Common myeloid progenitor, CD34-positive (primary cell): ENCODE data around the gene CIB4.

ENCODE experiments used
- CTCF ChIA-PET: fragments of 350-600 bp; sonication (Branson Sonifier 250); formaldehyde crosslinking; loops from one replicate; lab custom pipeline; 2021; ENCODE audit warnings: antibody characterized with exemption; lab: Charles Lee
- POLR2A ChIA-PET: fragments of 350-600 bp; sonication (Branson Sonifier 250); formaldehyde crosslinking; loops from one replicate; lab custom pipeline; 2021; ENCODE audit warnings: antibody characterized with exemption; lab: Charles Lee
- DNase-seq, 3 donors: peaks; one replicate each; pipeline versions ENCODE4 v3.0.0 to v3.0.0-alpha.2; 2013
- H3K27ac ChIP-seq, 2 experiments: 1 replicate in 1 of 2; 2 replicates in 1 of 2; pipeline ENCODE4 v1.7.0; 2013; ENCODE audit warnings: inconsistent platforms in 2 of 2, low read length in 2 of 2, mild to moderate bottlenecking in 2 of 2, low read depth in 1 of 2, moderate library complexity in 1 of 2; ENCODE audit not compliant: severe bottlenecking in 2 of 2, insufficient read depth in 1 of 2, poor library complexity in 1 of 2
- H3K27me3 ChIP-seq, 5 experiments: replicated peaks in 2 of 5; 1 replicate in 3 of 5; 2 replicates in 2 of 5; pipeline versions ENCODE4 v1.6.1 to v1.7.0; 2013; ENCODE audit warnings: low read length in 4 of 5, mild to moderate bottlenecking in 2 of 5, moderate library complexity in 2 of 5, inconsistent platforms in 1 of 5; ENCODE audit not compliant: insufficient read depth in 5 of 5, control insufficient read depth in 4 of 5
- H3K36me3 ChIP-seq, 4 experiments: 1 replicate in 2 of 4; 2 replicates in 2 of 4; pipeline versions ENCODE4 v1.6.1 to v1.7.0; 2013; ENCODE audit warnings: low read length in 3 of 4, control low read depth in 1 of 4, mild to moderate bottlenecking in 1 of 4; ENCODE audit not compliant: control insufficient read depth in 4 of 4, insufficient read depth in 4 of 4
- H3K4me1 ChIP-seq, 4 experiments: 1 replicate in 3 of 4; 2 replicates in 1 of 4; pipeline versions ENCODE4 v1.6.1 to v1.7.1; 2013; ENCODE audit warnings: low read length in 3 of 4, mild to moderate bottlenecking in 3 of 4, control low read depth in 1 of 4, inconsistent platforms in 1 of 4, moderate library complexity in 1 of 4; ENCODE audit not compliant: control insufficient read depth in 4 of 4, insufficient read depth in 4 of 4; ENCODE audit errors: control extremely low read depth in 1 of 4
- H3K4me3 ChIP-seq, 7 experiments: 1 replicate in 4 of 7; 2 replicates in 3 of 7; pipeline versions ENCODE4 v1.5.1 to v1.7.0; 2013; ENCODE audit warnings: mild to moderate bottlenecking in 7 of 7, low read length in 6 of 7, moderate library complexity in 6 of 7, inconsistent platforms in 2 of 7, low read depth in 2 of 7, control low read depth in 1 of 7; ENCODE audit not compliant: insufficient read depth in 4 of 7, control insufficient read depth in 1 of 7; ENCODE audit errors: extremely low read depth in 1 of 7
- H3K9me3 ChIP-seq, 5 experiments: 1 replicate in 4 of 5; 2 replicates in 1 of 5; pipeline versions ENCODE4 v1.6.1 to v1.7.1; 2013; ENCODE audit warnings: low read length in 4 of 5, mild to moderate bottlenecking in 2 of 5, inconsistent platforms in 1 of 5, low read depth in 1 of 5, moderate library complexity in 1 of 5; ENCODE audit not compliant: control insufficient read depth in 4 of 5, insufficient read depth in 2 of 5; ENCODE audit errors: control extremely low read depth in 1 of 5
- WGBS: methylation state at CpG from one replicate; pipeline ENCODE4 v1.1.5; 2013; ENCODE audit not compliant: insufficient coverage; 5-methylcytosine and 5-hydroxymethylcytosine counted together

Gene CIB4

DNA sequence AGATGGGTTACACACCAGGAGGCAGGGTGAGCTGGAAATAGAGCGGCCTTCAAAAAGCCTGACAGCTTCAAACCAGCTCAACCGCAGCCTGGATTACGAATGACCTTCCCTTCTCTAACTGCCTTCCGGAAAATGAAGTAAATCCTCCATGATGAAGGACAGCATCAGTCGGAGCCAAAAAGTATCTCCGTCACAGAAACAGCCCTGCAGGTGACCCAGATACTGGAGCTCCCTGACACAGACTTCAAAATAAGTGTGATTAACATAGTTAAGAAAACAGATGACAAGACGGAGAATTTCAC is 10.3 kb upstream of the CIB4 start:
- ChIA-PET CTCF (no interaction called here), POLR2A (interaction anchor here (0.7 kb wide), 1 partner anchor 436 kb away, joined by 3 read pairs; no protein-coding TSS in a partner anchor)
- Histone ChIP-seq H3K4me3 (no peak overlapping the region), H3K27me3 (peaks cover 0 to 44% (median 4%) of the 10 kb centered on the region in 5 experiments), H3K36me3 (no peaks in the 10 kb centered on the region), H3K4me1 (no peaks in the 10 kb centered on the region), H3K27ac (no peak overlapping the region), H3K9me3 (no peaks in the 10 kb centered on the region)
- no peak for DNase-seq
- WGBS = over 99% methylated on average over 7 of the region's 7 CpGs

DNA sequence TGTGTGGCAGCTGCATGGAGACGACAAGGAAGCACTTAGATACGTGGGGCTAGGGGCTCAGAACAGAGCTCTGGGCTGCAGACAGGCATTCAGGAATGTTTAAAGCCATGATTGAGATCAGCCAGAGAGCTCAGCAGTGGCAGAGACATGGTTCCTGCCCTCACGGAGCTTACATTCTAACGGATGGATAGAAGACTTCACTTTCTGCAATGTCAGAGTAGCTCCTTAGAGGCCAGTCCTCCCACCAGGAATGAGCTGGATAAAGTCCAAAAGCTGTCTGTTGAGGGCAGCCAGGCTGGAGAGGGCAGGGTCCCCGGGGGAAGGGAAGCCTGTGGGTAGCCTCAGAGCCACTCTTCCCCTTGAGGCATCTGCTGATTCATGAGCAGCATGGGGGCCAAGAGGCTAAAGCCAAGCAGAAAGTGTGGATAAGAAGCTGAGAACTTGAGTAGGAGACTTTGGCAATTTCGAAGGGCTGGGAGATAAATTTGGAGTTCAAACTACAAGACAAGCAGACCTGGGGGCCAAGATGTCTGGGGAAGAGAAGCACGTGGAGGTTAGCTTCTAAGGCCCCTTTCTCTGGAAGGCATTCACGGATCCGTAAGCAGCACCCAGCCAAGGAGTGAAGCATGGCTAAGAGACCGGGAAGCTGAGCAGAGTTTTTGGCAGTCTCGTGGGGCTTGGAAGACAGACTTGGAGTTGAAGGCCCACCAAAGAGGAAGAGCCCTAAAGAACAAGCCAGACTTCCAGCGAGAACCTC is 9.7 kb upstream of the CIB4 start:
- Histone ChIP-seq H3K27ac (no peak overlapping the region), H3K4me1 (no peaks in the 10 kb centered on the region), H3K27me3 (peaks cover 0 to 48% (median 6%) of the 10 kb centered on the region in 5 experiments), H3K9me3 (no peaks in the 10 kb centered on the region), H3K36me3 (no peaks in the 10 kb centered on the region), H3K4me3 (no peak overlapping the region)
- WGBS = 86% methylated on average over 12 of the region's 12 CpGs
- DNase-seq = no peak
- ChIA-PET POLR2A (interaction anchor here (0.7 kb wide), 1 partner anchor 435 kb away, joined by 3 read pairs; no protein-coding TSS in a partner anchor), CTCF (no interaction called here)

DNA sequence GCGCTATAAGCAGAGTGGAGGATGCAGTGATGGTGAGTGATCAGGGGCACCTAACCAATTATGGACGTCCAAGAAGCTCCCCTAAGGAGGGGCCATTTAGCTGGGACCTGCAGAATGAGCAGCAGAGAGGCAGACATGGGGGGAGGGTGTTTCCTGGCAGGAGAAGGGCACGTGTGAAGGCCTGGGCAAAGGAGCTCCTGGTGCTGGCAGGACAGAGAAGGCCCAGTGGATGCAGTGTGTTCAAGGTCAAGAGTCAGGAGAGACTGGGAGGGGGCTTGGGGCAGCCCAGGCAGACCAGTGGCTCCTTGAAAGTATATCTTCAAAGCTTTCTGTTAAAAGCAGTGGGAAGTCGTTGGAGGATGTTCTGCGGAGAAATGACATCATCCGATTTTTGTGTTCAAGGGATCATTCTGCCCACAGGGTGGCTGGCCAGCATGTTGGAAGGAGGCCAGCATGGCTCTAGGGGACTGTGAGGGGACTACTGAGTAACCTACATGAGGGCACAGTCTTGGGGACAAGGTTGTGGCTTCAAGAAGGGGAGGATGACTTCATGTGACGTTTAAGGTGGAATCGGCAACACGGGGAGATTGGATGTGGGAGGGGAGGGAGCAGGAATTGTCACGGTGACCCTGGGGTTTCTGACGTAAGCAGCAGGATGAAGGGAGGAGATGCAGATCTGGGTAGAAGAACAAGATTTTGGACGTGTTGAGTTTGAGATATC is 9.0 kb upstream of the CIB4 start:
- Histone ChIP-seq H3K36me3 (no peaks in the 10 kb centered on the region), H3K27ac (no peak overlapping the region), H3K4me3 (no peak overlapping the region), H3K4me1 (no peaks in the 10 kb centered on the region), H3K27me3 (peaks cover 0 to 51% (median 10%) of the 10 kb centered on the region in 5 experiments), H3K9me3 (no peaks in the 10 kb centered on the region)
- no peak for DNase-seq
- ChIA-PET POLR2A (no interaction called here), CTCF (no interaction called here)
- WGBS = 89% methylated on average over 12 of the region's 12 CpGs

DNA sequence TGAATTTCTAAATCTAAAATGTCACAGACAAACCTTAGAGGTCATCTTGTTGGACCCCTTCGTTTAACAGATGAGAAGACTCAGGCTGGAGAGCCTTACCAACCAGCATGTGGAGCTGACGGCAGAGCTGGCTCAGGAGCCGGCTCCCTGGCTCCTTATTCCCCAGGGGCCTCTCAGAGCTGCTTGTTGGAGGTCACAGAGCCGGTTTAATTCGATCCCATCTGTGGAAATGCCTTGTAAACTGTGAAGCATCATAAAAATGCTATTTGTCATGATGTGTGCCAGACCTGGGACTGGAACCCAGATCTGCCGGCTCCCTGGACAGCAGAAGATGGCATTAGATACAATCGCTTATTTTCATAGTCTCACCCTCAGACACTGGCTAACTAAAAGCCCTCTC is 8.2 kb upstream of the CIB4 start:
- ChIA-PET POLR2A (no interaction called here), CTCF (no interaction called here)
- no peak overlapping the region for H3K27ac ChIP-seq
- no peaks in the 10 kb centered on the region for H3K36me3 ChIP-seq
- H3K4me1 ChIP-seq = no peaks in the 10 kb centered on the region
- H3K9me3 ChIP-seq = no peaks in the 10 kb centered on the region
- no peak for DNase-seq
- 93% methylated on average over 7 of the region's 7 CpGs for WGBS
- H3K27me3 ChIP-seq = peaks cover 0 to 55% (median 11%) of the 10 kb centered on the region in 5 experiments
- no peak overlapping the region for H3K4me3 ChIP-seq

DNA sequence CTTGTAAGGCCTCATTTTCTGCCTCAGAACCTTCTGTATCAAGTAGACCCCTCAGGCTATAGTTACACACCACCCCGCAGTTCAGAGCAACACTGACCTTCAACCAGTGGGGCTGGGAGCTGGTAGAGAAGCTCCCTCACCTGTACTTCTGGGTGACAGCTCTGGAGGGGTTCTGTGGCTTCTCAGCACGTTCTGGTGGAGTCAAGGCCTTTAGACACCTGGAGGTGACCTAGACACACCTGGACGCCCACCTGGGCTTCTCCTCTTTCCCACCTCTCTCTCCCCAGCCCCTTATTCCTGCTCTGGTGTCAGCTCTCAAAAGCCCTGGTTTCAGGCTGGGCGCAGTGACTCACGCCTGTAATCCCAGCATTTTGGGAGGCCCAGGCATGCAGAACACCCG is 7.3 kb upstream of the CIB4 start:
- POLR2A ChIA-PET = no interaction called here
- Histone ChIP-seq H3K27me3 (peaks cover 0 to 56% (median 15%) of the 10 kb centered on the region in 5 experiments), H3K4me3 (no peak overlapping the region), H3K4me1 (no peaks in the 10 kb centered on the region), H3K9me3 (no peaks in the 10 kb centered on the region), H3K36me3 (no peaks in the 10 kb centered on the region), H3K27ac (no peak overlapping the region)
- 89% methylated on average over 5 of the region's 6 CpGs for WGBS
- CTCF ChIA-PET = no interaction called here
- no peak for DNase-seq

DNA sequence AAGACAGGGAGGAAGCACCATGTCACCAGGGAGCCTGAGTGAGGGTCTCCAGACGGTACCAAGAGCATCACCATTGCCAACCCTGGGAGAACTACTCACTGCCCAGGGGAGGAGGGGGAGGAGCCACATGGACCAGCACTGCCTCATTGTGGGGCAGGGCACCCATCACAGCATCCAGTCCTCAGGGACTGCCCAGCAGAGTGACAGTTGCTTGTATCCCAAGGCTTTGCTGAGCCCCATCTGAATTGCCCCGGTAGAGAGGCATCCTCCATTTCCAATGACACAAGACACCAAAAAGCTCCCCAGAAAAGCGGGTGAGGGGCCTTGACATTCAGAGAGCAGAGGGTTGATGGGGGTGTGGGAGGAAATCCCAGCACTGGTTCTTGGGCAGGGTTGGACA is 6.8 kb upstream of the CIB4 start:
- Histone ChIP-seq H3K9me3 (no peaks in the 10 kb centered on the region), H3K4me3 (no peak overlapping the region), H3K36me3 (no peaks in the 10 kb centered on the region), H3K4me1 (no peaks in the 10 kb centered on the region), H3K27ac (no peak overlapping the region), H3K27me3 (peaks cover 0 to 50% (median 15%) of the 10 kb centered on the region in 5 experiments)
- POLR2A ChIA-PET = no interaction called here
- WGBS = 88% methylated on average over 1 of the region's 3 CpGs
- no peak for DNase-seq
- CTCF ChIA-PET = no interaction called here

DNA sequence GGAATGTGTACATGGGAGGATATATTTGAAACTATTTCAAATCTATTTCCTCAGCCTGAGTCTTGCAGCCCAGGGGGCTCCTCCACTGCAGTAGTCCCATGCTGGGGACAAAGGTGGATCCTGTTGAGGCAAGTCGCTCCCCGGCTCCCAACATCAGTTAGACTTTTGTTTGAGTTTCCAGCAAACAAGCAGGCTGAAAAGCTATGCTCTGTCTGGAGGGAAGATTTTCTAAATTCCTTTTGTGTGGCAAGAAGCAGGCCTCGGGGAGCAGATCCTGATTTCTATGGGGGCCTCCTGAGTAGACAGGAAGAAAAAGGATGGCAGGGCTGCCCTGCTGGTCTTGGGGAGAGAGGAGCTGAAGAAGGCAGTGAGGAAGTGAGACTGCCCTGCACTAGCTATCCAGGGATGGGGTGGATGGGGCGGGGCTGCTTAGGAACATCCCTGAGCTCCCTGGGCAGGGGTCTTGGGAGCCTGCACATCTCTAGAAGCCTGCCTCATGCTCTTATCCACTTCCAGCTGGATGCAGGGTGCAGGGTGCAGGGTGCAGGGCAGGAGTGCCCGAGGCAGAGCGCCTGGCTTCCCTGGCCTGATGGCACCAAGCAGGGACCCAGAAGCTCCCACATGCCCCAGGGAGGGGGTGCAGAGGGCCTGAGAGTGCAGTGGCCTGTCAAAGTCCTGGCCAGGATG is 6.0 kb upstream of the CIB4 start:
- no peak for DNase-seq
- 98% methylated on average over 6 of the region's 6 CpGs for WGBS
- peaks cover 0 to 50% (median 19%) of the 10 kb centered on the region in 5 experiments for H3K27me3 ChIP-seq
- no peak overlapping the region for H3K4me3 ChIP-seq
- no peaks in the 10 kb centered on the region for H3K36me3 ChIP-seq
- POLR2A ChIA-PET = no interaction called here
- no peaks in the 10 kb centered on the region for H3K9me3 ChIP-seq
- H3K4me1 ChIP-seq = no peaks in the 10 kb centered on the region
- CTCF ChIA-PET = no interaction called here
- H3K27ac ChIP-seq = no peak overlapping the region
